SK-N-MC (cell line): ENCODE results near the gene SEC14L1.

Experiments used
- EZH2 ChIP-seq: fragments of 200-600 bp; sonication (generic); IDR thresholded peaks from one replicate; pipeline ENCODE4 v1.6.1; 2017; ENCODE audit warnings: antibody characterized with exemption
- POLR2AphosphoS5 ChIP-seq: IDR thresholded peaks from 2 replicates; pipeline ENCODE4 v1.6.1; 2012; ENCODE audit warnings: mild to moderate bottlenecking, low read depth, low read length, borderline replicate concordance

GRCh38 chr17:77246110-77247047 is 105.6 kb downstream of the SEC14L1 start:
- TF ChIP-seq POLR2AphosphoS5 (no peak), EZH2 (no peak)
